PC-3 (cell line): ENCODE results near the gene GGNBP2. TPM values are rescaled to one million over a fixed set of nuclear protein-coding genes. Genes with fewer than 3 reads are reported as not detected.
A peak's percentile ranks its signal among the peaks of the same experiment; 100 is the strongest.

Source experiments
- ATAC-seq: fragments of 200-7000 bp; cut with Tn5 transposase; 2 replicates; pipeline ENCODE4 v1.9.1; 2020; ENCODE audit warnings: mild to moderate bottlenecking, moderate library complexity
- BruUV-seq: library from RNA; stranded (reverse); fragments of 400-500 nt; replicated peaks from 2 replicates; lab custom pipeline; 2021; lab: Mats Ljungman, UMichigan
- CTCF ChIA-PET: fragments of 300-600 bp; sonication (Branson Sonifier 250); formaldehyde crosslinking; loops from one replicate; lab custom pipeline; 2022; ENCODE audit warnings: antibody characterized with exemption; lab: Charles Lee
- POLR2A ChIA-PET: fragments of 300-600 bp; sonication (Branson Sonifier 250); formaldehyde crosslinking; loops from one replicate; lab custom pipeline; 2022; ENCODE audit warnings: antibody characterized with exemption; ENCODE audit not compliant: unreplicated experiment; lab: Charles Lee
- DNase-seq: peaks from one replicate; pipeline ENCODE4 v3.0.0-alpha.2; 2015
- H2AFZ ChIP-seq: fragments of 300-600 bp; sonication (generic); 2 replicates; pipeline ENCODE4 v1.6.0; 2016; ENCODE audit warnings: antibody characterized with exemption, low read length
- H3F3A ChIP-seq: fragments of 300-600 bp; sonication (generic); one replicate; pipeline ENCODE4 v1.6.0; 2017; ENCODE audit warnings: antibody characterized with exemption, low read length, control low read depth, mild to moderate bottlenecking; ENCODE audit not compliant: unreplicated experiment
- H3K27ac ChIP-seq: fragments of 300-600 bp; sonication (generic); 2 replicates; pipeline ENCODE4 v1.5.1; 2016; ENCODE audit warnings: mild to moderate bottlenecking, low read length
- H3K27me3 ChIP-seq: fragments of 300-600 bp; sonication (generic); 2 replicates; pipeline ENCODE4 v1.6.1; 2016; ENCODE audit warnings: low read length, mixed read lengths
- H3K36me3 ChIP-seq: fragments of 300-600 bp; sonication (generic); 2 replicates; pipeline ENCODE4 v1.6.1; 2016; ENCODE audit warnings: low read depth, mixed run types, low read length, mixed read lengths
- H3K4me1 ChIP-seq: fragments of 300-600 bp; sonication (generic); 2 replicates; pipeline ENCODE4 v1.5.1; 2016; ENCODE audit warnings: low read length; ENCODE audit not compliant: insufficient read depth
- H3K4me2 ChIP-seq: fragments of 300-600 bp; sonication (generic); 2 replicates; pipeline ENCODE4 v1.6.0; 2016; ENCODE audit warnings: low read length
- H3K4me3 ChIP-seq: fragments of 300-600 bp; sonication (generic); 2 replicates; pipeline ENCODE4 v1.5.1; 2016; ENCODE audit warnings: mild to moderate bottlenecking, low read length, mixed read lengths
- H3K79me2 ChIP-seq: fragments of 300-600 bp; sonication (generic); 2 replicates; pipeline ENCODE4 v1.6.1; 2017; ENCODE audit warnings: low read length, mixed read lengths
- H3K9ac ChIP-seq: fragments of 300-600 bp; sonication (generic); 2 replicates; pipeline ENCODE4 v1.6.0; 2016; ENCODE audit warnings: mild to moderate bottlenecking, low read length
- H3K9me2 ChIP-seq: fragments of 300-600 bp; sonication (generic); replicated peaks from 2 replicates; pipeline ENCODE4 v1.6.1; 2016; ENCODE audit warnings: mixed run types, low read length, mixed read lengths
- H3K9me3 ChIP-seq: fragments of 300-600 bp; sonication (generic); 2 replicates; pipeline ENCODE4 v1.6.1; 2016; ENCODE audit warnings: low read length, mixed read lengths
- H4K20me1 ChIP-seq: fragments of 300-600 bp; sonication (generic); 2 replicates; pipeline ENCODE4 v1.6.1; 2016; ENCODE audit warnings: low read length, mixed read lengths
- EZH2 ChIP-seq: fragments of 300-600 bp; sonication (generic); IDR thresholded peaks from one replicate; pipeline ENCODE4 v1.6.1; 2017; ENCODE audit warnings: antibody characterized with exemption, mild to moderate bottlenecking, low read length; ENCODE audit not compliant: unreplicated experiment
- EZH2phosphoT487 ChIP-seq: fragments of 300-600 bp; sonication (generic); IDR thresholded peaks from 2 replicates; pipeline ENCODE4 v1.6.1; 2018; ENCODE audit warnings: mild to moderate bottlenecking, antibody characterized with exemption, low read length, borderline replicate concordance
- intact Hi-C: fragments of 100-400 bp; cut with micrococcal nuclease; formaldehyde crosslinking; loops from 2 replicates; pipeline ENCODE4 v1.9.0; 2023
- total RNA-seq: library from RNA; depleted of rRNA; stranded (reverse); fragments of >200 nt; gene quantifications from 2 replicates; pipeline ENCODE4 v1.2.3, GENCODE V29; 2014
- TF ChIP-seq, protein P1 (sequence below): fragments of 300-600 bp; sonication (generic); conservative IDR thresholded peaks from 2 replicates; pipeline ENCODE4 v1.5.1; 2017; ENCODE audit warnings: antibody characterized with exemption, low read depth, mild to moderate bottlenecking, low read length

Gene GGNBP2
- total RNA-seq, 1 experiment from 2014 or later: 33.0 TPM

DNA sequence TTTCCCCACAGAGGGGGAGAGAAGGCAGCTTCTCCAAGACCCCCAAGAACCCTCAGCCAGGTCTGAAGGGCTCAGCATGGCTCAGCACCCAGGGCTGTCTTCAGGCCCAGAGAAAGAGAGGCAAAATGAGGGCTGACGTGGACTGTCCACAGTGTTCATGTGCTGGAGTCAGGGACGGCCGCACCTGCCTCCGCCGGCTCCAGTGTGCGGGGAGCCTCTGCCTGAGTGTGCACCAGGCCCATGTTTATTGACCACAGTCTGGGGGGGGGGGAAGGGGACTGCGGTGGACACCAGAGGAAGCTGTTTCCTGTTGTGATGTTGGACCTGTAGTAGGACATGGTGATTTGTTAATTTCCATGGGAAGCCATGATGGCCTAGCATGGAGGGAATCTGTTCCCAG, 63.6 kb downstream of the GGNBP2 start:
- TF ChIP-seq, protein P1, sequence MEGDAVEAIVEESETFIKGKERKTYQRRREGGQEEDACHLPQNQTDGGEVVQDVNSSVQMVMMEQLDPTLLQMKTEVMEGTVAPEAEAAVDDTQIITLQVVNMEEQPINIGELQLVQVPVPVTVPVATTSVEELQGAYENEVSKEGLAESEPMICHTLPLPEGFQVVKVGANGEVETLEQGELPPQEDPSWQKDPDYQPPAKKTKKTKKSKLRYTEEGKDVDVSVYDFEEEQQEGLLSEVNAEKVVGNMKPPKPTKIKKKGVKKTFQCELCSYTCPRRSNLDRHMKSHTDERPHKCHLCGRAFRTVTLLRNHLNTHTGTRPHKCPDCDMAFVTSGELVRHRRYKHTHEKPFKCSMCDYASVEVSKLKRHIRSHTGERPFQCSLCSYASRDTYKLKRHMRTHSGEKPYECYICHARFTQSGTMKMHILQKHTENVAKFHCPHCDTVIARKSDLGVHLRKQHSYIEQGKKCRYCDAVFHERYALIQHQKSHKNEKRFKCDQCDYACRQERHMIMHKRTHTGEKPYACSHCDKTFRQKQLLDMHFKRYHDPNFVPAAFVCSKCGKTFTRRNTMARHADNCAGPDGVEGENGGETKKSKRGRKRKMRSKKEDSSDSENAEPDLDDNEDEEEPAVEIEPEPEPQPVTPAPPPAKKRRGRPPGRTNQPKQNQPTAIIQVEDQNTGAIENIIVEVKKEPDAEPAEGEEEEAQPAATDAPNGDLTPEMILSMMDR: no peak
- TF ChIP-seq EZH2phosphoT487: no peak
- Histone ChIP-seq H3F3A (no peaks in the 10 kb centered on the region), H3K9ac (no peak overlapping the region), H4K20me1 (no peaks in the 10 kb centered on the region), H3K4me1 (no peaks in the 10 kb centered on the region), H3K27me3 (no peaks in the 10 kb centered on the region), H3K4me2 (no peak overlapping the region), H3K79me2 (peaks cover 22% of the 10 kb centered on the region), H3K36me3 (no peaks in the 10 kb centered on the region), H2AFZ (no peak overlapping the region), H3K27ac (no peak overlapping the region), H3K4me3 (no peak overlapping the region), H3K9me3 (no peaks in the 10 kb centered on the region), H3K9me2 (no peaks in the 10 kb centered on the region)
- ChIA-PET POLR2A (no interaction called here), CTCF (no interaction called here)
- ATAC-seq (no peak), DNase-seq (no peak)
- intact Hi-C loops: no loop called here
- no TSS peak for BruUV-seq

DNA sequence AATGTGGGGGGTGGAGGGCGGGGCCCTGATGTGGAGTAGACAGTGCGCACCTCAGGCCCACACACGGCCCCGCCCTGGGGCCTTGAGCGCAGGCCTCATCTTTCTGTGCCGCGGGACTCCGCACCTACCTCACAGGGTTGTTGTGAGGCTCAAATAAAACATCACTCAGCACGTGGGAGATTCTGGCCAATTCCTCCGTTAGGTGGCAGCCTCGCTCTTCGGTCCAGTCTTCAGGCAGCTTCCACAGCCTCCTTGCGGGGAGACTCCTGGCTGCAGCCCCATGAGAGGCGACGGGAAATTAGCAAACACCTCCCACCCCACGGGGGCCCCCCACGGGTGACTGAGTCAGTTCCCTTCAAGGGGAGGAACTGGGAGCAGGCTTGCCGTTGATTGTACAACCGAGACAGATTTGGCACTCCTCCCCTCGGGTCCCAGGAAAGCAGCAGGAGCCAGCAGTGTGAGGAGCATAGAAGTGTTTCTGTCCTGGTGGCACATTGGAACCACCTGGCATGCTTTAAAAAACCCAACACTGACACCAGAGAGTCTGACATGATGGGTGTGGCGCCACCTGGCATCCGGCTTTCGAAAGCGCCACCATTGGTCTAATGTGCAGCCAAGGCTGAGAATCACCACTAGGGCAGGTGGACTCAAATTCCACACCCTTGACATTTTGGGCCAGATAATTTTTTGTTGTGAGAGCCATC, 64.2 kb downstream of the GGNBP2 start:
- Histone ChIP-seq H3K27ac (no peak overlapping the region), H3K9ac (no peak overlapping the region), H3K4me3 (no peak overlapping the region), H3K79me2 (peaks cover 16% of the 10 kb centered on the region), H3F3A (no peaks in the 10 kb centered on the region), H3K9me2 (no peaks in the 10 kb centered on the region), H3K27me3 (no peaks in the 10 kb centered on the region), H2AFZ (no peak overlapping the region), H3K4me2 (no peak overlapping the region), H4K20me1 (no peaks in the 10 kb centered on the region), H3K36me3 (no peaks in the 10 kb centered on the region), H3K4me1 (no peaks in the 10 kb centered on the region), H3K9me3 (no peaks in the 10 kb centered on the region)
- ChIA-PET CTCF (no interaction called here), POLR2A (no interaction called here)
- no TSS peak for BruUV-seq
- DNase-seq (peak; percentile 17), ATAC-seq (no peak)
- TF ChIP-seq, protein P1: peak; percentile 34; the same call in 1 of the 2 replicates
- TF ChIP-seq EZH2 (no peak), EZH2phosphoT487 (no peak)
- intact Hi-C loops: no loop called here

DNA sequence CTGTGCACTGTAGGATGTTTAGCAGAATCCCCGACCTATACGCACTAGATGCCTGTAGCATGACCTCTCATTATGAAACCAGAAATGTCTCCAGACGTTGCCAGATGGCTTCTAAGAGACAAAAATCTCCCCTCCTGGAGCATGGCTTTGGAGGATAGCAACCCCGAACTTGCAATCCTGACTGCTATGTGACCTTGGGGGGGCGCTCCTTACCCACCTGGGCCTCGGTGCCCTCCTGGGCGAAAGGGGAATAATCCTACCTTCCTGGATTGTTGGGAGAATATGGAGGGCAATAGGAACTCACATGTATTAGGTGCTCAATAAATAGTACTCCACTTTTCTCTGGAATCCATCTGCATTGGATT, 64.8 kb downstream of the GGNBP2 start:
- TF ChIP-seq EZH2phosphoT487 (no peak), EZH2 (no peak)
- TF ChIP-seq, protein P1: no peak
- ChIA-PET POLR2A (no interaction called here), CTCF (no interaction called here)
- DNase-seq (no peak), ATAC-seq (no peak)
- Histone ChIP-seq H4K20me1 (no peaks in the 10 kb centered on the region), H2AFZ (no peak overlapping the region), H3K4me1 (no peaks in the 10 kb centered on the region), H3K9me3 (no peaks in the 10 kb centered on the region), H3K4me3 (no peak overlapping the region), H3K79me2 (peaks cover 10% of the 10 kb centered on the region), H3K9ac (no peak overlapping the region), H3K9me2 (no peaks in the 10 kb centered on the region), H3F3A (no peaks in the 10 kb centered on the region), H3K27ac (no peak overlapping the region), H3K36me3 (no peaks in the 10 kb centered on the region), H3K27me3 (no peaks in the 10 kb centered on the region), H3K4me2 (no peak overlapping the region)
- intact Hi-C loops: no loop called here
- no TSS peak for BruUV-seq
